Measurements from ENCODE around the gene SMO. TPM values are rescaled to one million over a fixed set of nuclear protein-coding genes. Genes with fewer than 3 reads are reported as not detected.

SMO gene
- total RNA-seq, 1 experiment from 2014 or later: 40.3 TPM

GRCh38 chr7:129224251-129225205, 36.1 kb downstream of the SMO start, which contains the start of gene AHCYL2:
AHCYL2 (plus strand) TSS chr7:129225030.
- H3K36me3 ChIP-seq (ENCODE audit: insufficient read depth, low read length, poor library complexity, severe bottlenecking): no peaks in the 10 kb centered on the region
- H3K27me3 ChIP-seq (replicated peaks; ENCODE audit: insufficient read depth, low read depth, low read length, poor library complexity): no peaks in the 10 kb centered on the region
- DNase-seq (ENCODE audit: low spot score): peak; percentile 99
- TF ChIP-seq EZH2 (IDR thresholded peaks at IDR 0.05; ENCODE audit: borderline replicate concordance, low read depth, low read length, poor library complexity, severe bottlenecking) (no peak), CTCF (conservative IDR thresholded peaks at IDR 0.05; ENCODE audit: low read depth, low read length) (no peak)
- intact Hi-C loops (cut with micrococcal nuclease; ENCODE audit: unreplicated experiment): loop anchor here (1.0 kb wide), 1 partner anchor 47 kb away; no protein-coding TSS in a partner anchor
- ChIA-PET POLR2A (ENCODE audit: low non-redundant PET) (no interaction called here), CTCF (interaction anchor here (0.5 to 0.9 kb wide), 4 partner anchors 34 to 413 kb away, joined by 3 read pairs; no protein-coding TSS in a partner anchor)
- H3K4me1 ChIP-seq (ENCODE audit: insufficient read depth, low read length, poor library complexity, severe bottlenecking): peaks cover 8% of the 10 kb centered on the region
- H3K4me3 ChIP-seq (ENCODE audit: low read depth, low read length, poor library complexity, severe bottlenecking): peak within 1 kb of the TSS; percentile 81
- peak within 1 kb of the TSS; percentile 89 for H3K27ac ChIP-seq (ENCODE audit: low read depth, low read length, poor library complexity, severe bottlenecking)
- H3K9me3 ChIP-seq (ENCODE audit: low read depth, low read length, poor library complexity, severe bottlenecking): no peaks in the 10 kb centered on the region
- TSS peak; percentile 98 for BruUV-seq (replicated peaks)

DNA sequence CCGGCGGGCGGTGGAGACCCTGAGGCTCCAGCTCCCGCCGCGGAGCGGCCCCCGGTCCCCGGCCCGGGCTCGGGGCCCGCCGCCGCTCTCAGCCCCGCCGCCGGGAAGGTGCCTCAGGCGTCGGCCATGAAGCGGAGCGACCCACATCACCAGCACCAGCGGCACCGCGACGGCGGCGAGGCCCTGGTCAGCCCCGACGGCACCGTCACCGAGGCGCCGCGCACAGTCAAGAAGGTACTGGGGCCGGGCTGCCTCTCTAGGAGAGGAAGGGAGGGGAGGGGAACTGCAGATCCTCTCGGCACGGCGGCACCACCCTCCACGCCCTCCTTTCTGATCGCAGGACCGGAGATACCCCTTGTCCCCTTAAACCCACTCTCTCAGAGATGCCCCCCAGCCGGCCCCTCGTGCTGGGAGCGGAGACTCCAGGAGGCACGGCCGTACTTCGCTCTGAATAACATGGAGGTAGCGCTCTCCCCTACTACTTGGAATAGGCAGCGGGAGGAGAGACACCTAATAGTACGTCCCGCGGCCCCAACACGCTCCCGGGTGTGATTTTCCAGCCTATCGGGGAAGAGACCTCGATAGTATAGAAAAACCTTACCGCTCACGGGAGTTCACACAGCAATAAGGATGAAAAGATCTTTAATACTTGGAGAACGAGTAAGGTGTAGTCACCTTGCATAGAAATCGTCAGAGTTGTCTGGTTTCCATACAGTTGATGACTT, 36.9 kb downstream of the SMO start:
- POLR2A ChIA-PET (ENCODE audit: low non-redundant PET): no interaction called here
- DNase-seq (ENCODE audit: low spot score): peak; percentile 69
- Histone ChIP-seq H3K27me3 (replicated peaks; ENCODE audit: insufficient read depth, low read depth, low read length, poor library complexity) (no peaks in the 10 kb centered on the region), H3K4me1 (ENCODE audit: insufficient read depth, low read length, poor library complexity, severe bottlenecking) (peaks cover 8% of the 10 kb centered on the region), H3K4me3 (ENCODE audit: low read depth, low read length, poor library complexity, severe bottlenecking) (peak overlapping the region; percentile 81), H3K27ac (ENCODE audit: low read depth, low read length, poor library complexity, severe bottlenecking) (peak overlapping the region; percentile 70), H3K9me3 (ENCODE audit: low read depth, low read length, poor library complexity, severe bottlenecking) (no peaks in the 10 kb centered on the region), H3K36me3 (ENCODE audit: insufficient read depth, low read length, poor library complexity, severe bottlenecking) (no peaks in the 10 kb centered on the region)
- CTCF ChIA-PET: interaction anchor here (0.5 to 0.9 kb wide), 4 partner anchors 33 to 118 kb away, joined by 3 to 4 read pairs (median 3); no protein-coding TSS in a partner anchor
- no TSS peak for BruUV-seq (replicated peaks)
- TF ChIP-seq EZH2 (IDR thresholded peaks at IDR 0.05; ENCODE audit: borderline replicate concordance, low read depth, low read length, poor library complexity, severe bottlenecking) (no peak), CTCF (conservative IDR thresholded peaks at IDR 0.05; ENCODE audit: low read depth, low read length) (no peak)
- intact Hi-C loops (cut with micrococcal nuclease; ENCODE audit: unreplicated experiment): no loop called here

DNA sequence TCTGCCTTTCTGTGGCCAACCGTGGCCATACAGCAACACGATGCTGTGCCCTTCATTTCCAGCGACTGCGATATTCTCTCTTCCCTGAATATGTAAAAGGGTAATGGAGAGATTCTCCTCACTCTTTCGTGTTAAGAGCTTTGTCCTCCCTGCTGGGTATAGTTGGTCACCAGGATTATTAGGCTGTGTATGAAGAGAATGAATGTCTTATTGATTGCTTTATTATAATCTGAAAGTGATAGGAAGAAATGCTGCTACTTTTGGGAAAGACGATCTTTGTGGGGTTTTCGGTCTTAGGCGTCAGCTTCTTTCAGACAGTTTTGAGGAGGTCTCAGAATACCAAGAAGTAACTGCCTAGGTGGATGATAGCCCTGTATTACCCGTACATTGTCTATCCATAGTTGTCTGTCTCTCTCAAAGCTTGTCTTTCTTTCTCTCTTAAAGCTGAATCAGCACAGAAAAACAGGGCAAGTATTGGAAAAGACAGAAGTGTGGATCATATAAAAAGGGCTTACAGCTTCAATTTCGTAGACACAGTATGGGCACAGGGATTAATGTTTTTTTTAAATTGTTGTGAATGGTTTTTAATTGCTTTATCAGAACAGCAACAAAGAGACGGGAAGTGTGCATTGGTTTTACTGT, 37.6 kb downstream of the SMO start:
- CTCF ChIA-PET: interaction anchor here (0.8 to 0.9 kb wide), 3 partner anchors 44 to 142 kb away, joined by 3 to 4 read pairs (median 3); no protein-coding TSS in a partner anchor
- Histone ChIP-seq H3K27ac (ENCODE audit: low read depth, low read length, poor library complexity, severe bottlenecking) (peak overlapping the region; percentile 70), H3K36me3 (ENCODE audit: insufficient read depth, low read length, poor library complexity, severe bottlenecking) (no peaks in the 10 kb centered on the region), H3K9me3 (ENCODE audit: low read depth, low read length, poor library complexity, severe bottlenecking) (no peaks in the 10 kb centered on the region), H3K4me3 (ENCODE audit: low read depth, low read length, poor library complexity, severe bottlenecking) (peak overlapping the region; percentile 81), H3K27me3 (replicated peaks; ENCODE audit: insufficient read depth, low read depth, low read length, poor library complexity) (no peaks in the 10 kb centered on the region), H3K4me1 (ENCODE audit: insufficient read depth, low read length, poor library complexity, severe bottlenecking) (peaks cover 8% of the 10 kb centered on the region)
- TF ChIP-seq EZH2 (IDR thresholded peaks at IDR 0.05; ENCODE audit: borderline replicate concordance, low read depth, low read length, poor library complexity, severe bottlenecking): no peak
- TF ChIP-seq CTCF (conservative IDR thresholded peaks at IDR 0.05; ENCODE audit: low read depth, low read length): no peak
- intact Hi-C loops (cut with micrococcal nuclease; ENCODE audit: unreplicated experiment): no loop called here
- peak; percentile 31 for DNase-seq (ENCODE audit: low spot score)
- POLR2A ChIA-PET (ENCODE audit: low non-redundant PET): no interaction called here
- BruUV-seq (replicated peaks): TSS peak; percentile 45

Data from A673 (cell line).